Esophagus squamous epithelium (tissue), 4 donors: Measurements from ENCODE around the gene CSNK2B.

Source experiments
- CTCF ChIP-seq, 6 experiments: fragments of 450-650 bp in 4 of 6; fragments of 200-600 bp in 2 of 6; sonication (generic) in 2 of 6; IDR thresholded peaks; one replicate each; pipeline ENCODE4 v1.5.1; 2016 to 2019; ENCODE audit warnings: antibody characterized with exemption in 6 of 6, mild to moderate bottlenecking in 4 of 6, moderate library complexity in 4 of 6
- POLR2A ChIP-seq, 4 donors: fragments of 450-650 bp; IDR thresholded peaks; one replicate each; pipeline ENCODE4 v1.6.1; 2017; ENCODE audit warnings: antibody characterized with exemption in 4 of 4, mild to moderate bottlenecking in 4 of 4, moderate library complexity in 3 of 4

GRCh38 chr6:31630177-31630934 lies 35.5 kb upstream of the CSNK2B start:
- no peak for TF ChIP-seq CTCF (IDR thresholded peaks at IDR 0.05)
- no peak for TF ChIP-seq POLR2A (IDR thresholded peaks at IDR 0.05)
